MM.1S (cell line): Measurements from ENCODE around the gene SAMD14.
A peak's percentile ranks its signal among the peaks of the same experiment; 100 is the strongest.

Source experiments
- DNase-seq: peaks from one replicate; pipeline ENCODE4 v3.0.0-alpha.2; 2015
- H2AFZ ChIP-seq: fragments of 300-600 bp; sonication (generic); 2 replicates; pipeline ENCODE4 v1.6.0; 2016; ENCODE audit warnings: antibody characterized with exemption, low read length
- H3F3A ChIP-seq: fragments of 300-600 bp; sonication (generic); 2 replicates; pipeline ENCODE4 v1.6.1; 2016; ENCODE audit warnings: mild to moderate bottlenecking, antibody characterized with exemption, low read length, moderate library complexity, mixed read lengths; ENCODE audit not compliant: insufficient read depth
- H3K27ac ChIP-seq: fragments of 300-600 bp; sonication (generic); 2 replicates; pipeline ENCODE4 v1.5.1; 2016; ENCODE audit warnings: mild to moderate bottlenecking, low read length
- H3K27me3 ChIP-seq: fragments of 300-600 bp; sonication (generic); replicated peaks from 2 replicates; pipeline ENCODE4 v1.6.0; 2016; ENCODE audit warnings: low read length; ENCODE audit not compliant: insufficient read depth
- H3K36me3 ChIP-seq: fragments of 300-600 bp; sonication (generic); replicated peaks from 2 replicates; pipeline ENCODE4 v1.6.1; 2016; ENCODE audit warnings: mild to moderate bottlenecking, low read length, mixed read lengths; ENCODE audit not compliant: insufficient read depth
- H3K4me1 ChIP-seq: fragments of 300-600 bp; sonication (generic); 2 replicates; pipeline ENCODE4 v1.6.1; 2016; ENCODE audit warnings: low read length, mixed read lengths
- H3K4me2 ChIP-seq: fragments of 300-600 bp; sonication (generic); 2 replicates; pipeline ENCODE4 v1.6.0; 2016; ENCODE audit warnings: low read depth, low read length
- H3K4me3 ChIP-seq: fragments of 300-600 bp; sonication (generic); 2 replicates; pipeline ENCODE4 v1.5.1; 2016; ENCODE audit warnings: low read length, mixed read lengths
- H3K79me2 ChIP-seq: fragments of 300-600 bp; sonication (generic); 2 replicates; pipeline ENCODE4 v1.6.1; 2016; ENCODE audit warnings: mixed run types, low read length, mixed read lengths
- H3K9ac ChIP-seq: fragments of 300-600 bp; sonication (generic); 2 replicates; pipeline ENCODE4 v1.6.1; 2016; ENCODE audit warnings: low read length, mixed read lengths
- H3K9me2 ChIP-seq: fragments of 300-600 bp; sonication (generic); replicated peaks from 2 replicates; pipeline ENCODE4 v1.6.1; 2016; ENCODE audit warnings: mild to moderate bottlenecking, low read length, mixed read lengths; ENCODE audit not compliant: insufficient read depth
- H3K9me3 ChIP-seq: fragments of 300-600 bp; sonication (generic); replicated peaks from 2 replicates; pipeline ENCODE4 v1.6.1; 2016; ENCODE audit warnings: mild to moderate bottlenecking, low read length, mixed read lengths; ENCODE audit not compliant: insufficient read depth
- H4K20me1 ChIP-seq: fragments of 300-600 bp; sonication (generic); 2 replicates; pipeline ENCODE4 v1.6.1; 2016; ENCODE audit warnings: mild to moderate bottlenecking, low read length, moderate library complexity, mixed read lengths; ENCODE audit not compliant: insufficient read depth
- CTCF ChIP-seq: fragments of 300-600 bp; sonication (generic); IDR thresholded peaks from 2 replicates; pipeline ENCODE4 v1.5.1; 2016; ENCODE audit warnings: antibody characterized with exemption, low read length, mixed read lengths
- EZH2 ChIP-seq: fragments of 300-600 bp; sonication (generic); optimal IDR thresholded peaks from 2 replicates; pipeline ENCODE3; 2017; ENCODE audit warnings: low read depth, mild to moderate bottlenecking, antibody characterized with exemption, low read length, mixed read lengths
- EZH2phosphoT487 ChIP-seq: fragments of 300-600 bp; sonication (generic); IDR thresholded peaks from 2 replicates; pipeline ENCODE4 v1.6.1; 2018; ENCODE audit warnings: antibody characterized with exemption, low read length

The SAMD14 gene

GRCh38 chr17:50132104-50132794 is 2.3 kb upstream of the SAMD14 start:
- Histone ChIP-seq H3K79me2 (no peaks in the 10 kb centered on the region), H3K36me3 (no peaks in the 10 kb centered on the region)

GRCh38 chr17:50130559-50131305 is 772 bp upstream of the SAMD14 start:
- Histone ChIP-seq H3F3A (peaks cover 11% of the 10 kb centered on the region; the same call in 1 of the 2 replicates), H2AFZ (no peak overlapping the region), H3K4me2 (peak overlapping the region; percentile 93; the same call in 1 of the 2 replicates), H3K27me3 (peaks cover 12% of the 10 kb centered on the region), H3K4me3 (peak overlapping the region; percentile 64; the same call in 1 of the 2 replicates), H3K9me3 (no peaks in the 10 kb centered on the region), H3K9me2 (no peaks in the 10 kb centered on the region), H3K36me3 (no peaks in the 10 kb centered on the region), H3K27ac (no peak overlapping the region), H3K9ac (no peak overlapping the region), H4K20me1 (no peaks in the 10 kb centered on the region), H3K79me2 (no peaks in the 10 kb centered on the region), H3K4me1 (peaks cover 11% of the 10 kb centered on the region)
- TF ChIP-seq EZH2, result no peak
- no peak for TF ChIP-seq EZH2phosphoT487
- no peak for TF ChIP-seq CTCF
- no peak for DNase-seq

More at GRCh38 chr17:50132104-50132794, 2.3 kb upstream of the SAMD14 start:
- Histone ChIP-seq H3K4me2 (no peak overlapping the region), H2AFZ (no peak overlapping the region), H3K9me3 (no peaks in the 10 kb centered on the region), H4K20me1 (no peaks in the 10 kb centered on the region), H3K9ac (no peak overlapping the region), H3K9me2 (no peaks in the 10 kb centered on the region), H3K27ac (no peak overlapping the region), H3K4me1 (peaks cover 11% of the 10 kb centered on the region), H3K4me3 (no peak overlapping the region), H3K27me3 (peaks cover 12% of the 10 kb centered on the region), H3F3A (peaks cover 11% of the 10 kb centered on the region; the same call in 1 of the 2 replicates)
- no peak for DNase-seq
- no peak for TF ChIP-seq CTCF
- no peak for TF ChIP-seq EZH2
- no peak for TF ChIP-seq EZH2phosphoT487

GRCh38 chr17:50129353-50129727 is 620 bp downstream of the SAMD14 start:
- no peaks in the 10 kb centered on the region for H4K20me1 ChIP-seq
- peaks cover 11% of the 10 kb centered on the region for H3K4me1 ChIP-seq
- no peaks in the 10 kb centered on the region for H3K36me3 ChIP-seq
- H3K27me3 ChIP-seq, result peaks cover 12% of the 10 kb centered on the region
- no peak for DNase-seq
- no peak overlapping the region for H3K27ac ChIP-seq
- no peaks in the 10 kb centered on the region for H3K9me2 ChIP-seq
- TF ChIP-seq EZH2phosphoT487, result no peak
- no peak for TF ChIP-seq EZH2
- TF ChIP-seq CTCF, result no peak
- no peak overlapping the region for H2AFZ ChIP-seq
- H3K4me2 ChIP-seq, result peak overlapping the region; percentile 28; the same call in 1 of the 2 replicates
- peaks cover 11% of the 10 kb centered on the region; the same call in 1 of the 2 replicates for H3F3A ChIP-seq
- no peak overlapping the region for H3K9ac ChIP-seq
- H3K79me2 ChIP-seq, result no peaks in the 10 kb centered on the region
- H3K9me3 ChIP-seq, result no peaks in the 10 kb centered on the region
- peak overlapping the region; percentile 22; the same call in 1 of the 2 replicates for H3K4me3 ChIP-seq
